DND-41 (cell line): ENCODE data around the gene MRPS23.

Experiments
- EZH2 ChIP-seq: IDR thresholded peaks from 3 replicates; pipeline ENCODE4 v1.6.1; 2012; ENCODE audit warnings: borderline replicate concordance, low read depth, mild to moderate bottlenecking, moderate library complexity, low read length, inconsistent platforms; ENCODE audit not compliant: severe bottlenecking
- TF ChIP-seq, protein P1 (sequence below): IDR thresholded peaks from 2 replicates; pipeline ENCODE4 v1.5.1; 2012; ENCODE audit warnings: borderline replicate concordance, low read length, moderate library complexity, mild to moderate bottlenecking; ENCODE audit not compliant: poor library complexity, severe bottlenecking; ENCODE audit errors: extremely low read depth

DNA sequence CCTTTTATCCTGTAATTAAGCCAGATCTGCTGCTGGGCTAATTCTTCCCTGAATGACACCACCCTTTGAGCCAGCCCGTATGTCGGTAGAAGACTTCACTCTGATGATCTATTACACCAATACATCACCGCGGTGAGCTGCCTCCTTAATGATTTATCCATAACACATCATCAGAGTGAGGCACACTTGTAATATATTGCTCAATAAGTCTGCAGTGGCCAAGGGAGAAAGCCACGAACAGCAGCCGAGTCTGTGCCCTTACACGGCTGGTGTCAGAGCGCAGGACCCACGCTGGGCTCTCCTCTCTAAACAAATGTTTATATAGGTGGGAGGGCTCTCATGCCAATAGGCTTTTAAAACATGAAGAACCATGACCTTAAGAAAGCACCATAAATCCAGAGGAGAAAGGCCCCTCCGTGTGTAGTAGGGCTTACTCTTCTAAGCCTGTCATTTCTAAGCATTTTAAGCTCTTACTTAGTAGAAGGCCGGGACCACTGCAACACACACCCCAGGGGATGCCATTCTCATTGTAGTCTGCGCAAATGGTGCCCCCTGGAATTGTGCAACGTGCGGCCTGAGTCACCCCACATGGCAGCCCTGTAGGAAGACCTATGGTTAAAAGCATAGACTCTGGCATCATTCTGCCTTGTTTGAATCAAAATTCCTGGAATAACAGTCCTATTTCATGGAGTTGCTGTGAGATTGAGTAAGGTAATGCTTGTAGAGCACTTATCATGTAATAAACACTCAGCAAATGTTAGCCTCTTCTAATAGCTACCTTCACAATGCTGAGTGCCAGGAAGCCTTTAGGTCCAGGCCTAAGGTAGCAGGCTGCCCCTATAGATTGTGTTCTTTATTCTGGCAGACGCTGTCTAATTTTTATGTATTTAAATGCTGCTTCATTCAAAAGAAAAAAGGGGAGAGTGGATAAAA, 26.1 kb downstream of the MRPS23 start:
- TF ChIP-seq, protein P1, sequence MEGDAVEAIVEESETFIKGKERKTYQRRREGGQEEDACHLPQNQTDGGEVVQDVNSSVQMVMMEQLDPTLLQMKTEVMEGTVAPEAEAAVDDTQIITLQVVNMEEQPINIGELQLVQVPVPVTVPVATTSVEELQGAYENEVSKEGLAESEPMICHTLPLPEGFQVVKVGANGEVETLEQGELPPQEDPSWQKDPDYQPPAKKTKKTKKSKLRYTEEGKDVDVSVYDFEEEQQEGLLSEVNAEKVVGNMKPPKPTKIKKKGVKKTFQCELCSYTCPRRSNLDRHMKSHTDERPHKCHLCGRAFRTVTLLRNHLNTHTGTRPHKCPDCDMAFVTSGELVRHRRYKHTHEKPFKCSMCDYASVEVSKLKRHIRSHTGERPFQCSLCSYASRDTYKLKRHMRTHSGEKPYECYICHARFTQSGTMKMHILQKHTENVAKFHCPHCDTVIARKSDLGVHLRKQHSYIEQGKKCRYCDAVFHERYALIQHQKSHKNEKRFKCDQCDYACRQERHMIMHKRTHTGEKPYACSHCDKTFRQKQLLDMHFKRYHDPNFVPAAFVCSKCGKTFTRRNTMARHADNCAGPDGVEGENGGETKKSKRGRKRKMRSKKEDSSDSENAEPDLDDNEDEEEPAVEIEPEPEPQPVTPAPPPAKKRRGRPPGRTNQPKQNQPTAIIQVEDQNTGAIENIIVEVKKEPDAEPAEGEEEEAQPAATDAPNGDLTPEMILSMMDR: no peak
- no peak for TF ChIP-seq EZH2
